Panc1 (cell line): ENCODE data around the gene LRRC39. TPM values are rescaled to one million over a fixed set of nuclear protein-coding genes. Genes with fewer than 3 reads are reported as not detected.

Experiments
- ATAC-seq: fragments of 200-7000 bp; cut with Tn5 transposase; 2 replicates; pipeline ENCODE4 v1.9.1; 2020; ENCODE audit warnings: mild to moderate bottlenecking, moderate library complexity
- BruUV-seq: library from RNA; stranded (reverse); fragments of 400-500 nt; replicated peaks from 2 replicates; lab custom pipeline; 2021; lab: Mats Ljungman, UMichigan
- CTCF ChIA-PET: fragments of 300-600 bp; sonication (Branson Sonifier 250); formaldehyde crosslinking; loops from one replicate; lab custom pipeline; 2022; ENCODE audit warnings: antibody characterized with exemption; lab: Charles Lee
- POLR2A ChIA-PET: fragments of 300-600 bp; sonication (Branson Sonifier 250); formaldehyde crosslinking; loops from one replicate; lab custom pipeline; 2022; ENCODE audit warnings: antibody characterized with exemption; lab: Charles Lee
- DNase-seq: peaks from one replicate; pipeline ENCODE4 v3.0.0-alpha.2; 2010; ENCODE audit warnings: low read depth, low spot score
- H3K27ac ChIP-seq: 2 replicates; pipeline ENCODE4 v1.5.1; 2011; ENCODE audit warnings: mild to moderate bottlenecking, low read length, inconsistent platforms
- H3K27me3 ChIP-seq: fragments of 200-500 bp; sonication (Bioruptor generic); 2 replicates; pipeline ENCODE4 v1.6.0; 2014; ENCODE audit warnings: low read length, inconsistent platforms; ENCODE audit not compliant: control insufficient read depth, insufficient read depth
- H3K36me3 ChIP-seq: fragments of 200-500 bp; sonication (Bioruptor generic); 2 replicates; pipeline ENCODE4 v1.5.1; 2014; ENCODE audit warnings: inconsistent platforms, mild to moderate bottlenecking, low read length, moderate library complexity; ENCODE audit not compliant: control insufficient read depth, insufficient read depth
- H3K4me1 ChIP-seq: 2 replicates; pipeline ENCODE4 v1.5.1; 2011; ENCODE audit warnings: inconsistent platforms, mild to moderate bottlenecking, low read length, moderate library complexity; ENCODE audit not compliant: control insufficient read depth, insufficient read depth
- H3K4me3 ChIP-seq, 2 experiments: 2 replicates each; pipeline ENCODE4 v1.5.1; 2011 to 2012; ENCODE audit warnings: low read depth in 2 of 2, low read length in 2 of 2, mild to moderate bottlenecking in 2 of 2, inconsistent platforms in 1 of 2, moderate library complexity in 1 of 2
- H3K9me3 ChIP-seq: fragments of 200-500 bp; sonication (Bioruptor generic); 2 replicates; pipeline ENCODE4 v1.5.1; 2014; ENCODE audit warnings: low read depth, mild to moderate bottlenecking, inconsistent platforms, low read length, moderate library complexity; ENCODE audit not compliant: control insufficient read depth, insufficient read depth
- CTCF ChIP-seq: fragments of 450-650 bp; IDR thresholded peaks from 2 replicates; pipeline ENCODE4 v1.5.1; 2017; ENCODE audit warnings: mild to moderate bottlenecking
- POLR2AphosphoS5 ChIP-seq: IDR thresholded peaks from 2 replicates; pipeline ENCODE4 v1.6.1; 2012; ENCODE audit warnings: mild to moderate bottlenecking, low read depth, low read length, moderate library complexity
- REST ChIP-seq, 2 experiments: IDR thresholded peaks; 2 replicates each; pipeline ENCODE4 v1.6.1; 2011 to 2012; ENCODE audit warnings: low read depth in 2 of 2, control low read depth in 1 of 2, low read length in 1 of 2, mild to moderate bottlenecking in 1 of 2, moderate library complexity in 1 of 2; ENCODE audit not compliant: insufficient read depth in 1 of 2
- SIN3A ChIP-seq: IDR thresholded peaks from 2 replicates; pipeline ENCODE4 v1.6.1; 2012; ENCODE audit warnings: low read depth, mild to moderate bottlenecking, low read length, moderate library complexity, borderline replicate concordance; ENCODE audit not compliant: insufficient read depth
- TCF7L2 ChIP-seq: IDR thresholded peaks from 2 replicates; pipeline ENCODE4 v1.6.1; 2011; ENCODE audit warnings: mild to moderate bottlenecking, low read depth, low read length, inconsistent platforms
- in situ Hi-C: cut with HindIII; loops from 2 replicates; pipeline ENCODE4 v1.10.0; 2016; ENCODE audit warnings: low sequenced_read_pairs, low pct_unique_long_range_greater_than_20kb
- intact Hi-C: fragments of 100-400 bp; cut with micrococcal nuclease; formaldehyde crosslinking; loops from one replicate; pipeline ENCODE4 v1.10.0; 2022; ENCODE audit not compliant: unreplicated experiment
- total RNA-seq: library from RNA; stranded (reverse); gene quantifications from one replicate; pipeline ENCODE4 v1.2.1, GENCODE V29; 2021; ENCODE audit not compliant: unreplicated experiment

The LRRC39 gene
- total RNA-seq, 1 experiment from 2014 or later = 0.26 TPM

- POLR2A ChIA-PET = no interaction called here
These were observed 40.5 kb downstream of the LRRC39 start for GRCh38 chr1:100137602-100138001.

GRCh38 chr1:100134872-100135271 lies 43.2 kb downstream of the LRRC39 start:
- in situ Hi-C loops = no loop called here
- no TSS peak for BruUV-seq
- DNase-seq (no peak), ATAC-seq (no peak)
- TF ChIP-seq SIN3A (no peak), REST (IDR thresholded peaks at IDR 0.05; ENCODE audit: insufficient read depth in 1 of 2, low read depth in 2 of 2, low read length in 1 of 2) (no peak), POLR2AphosphoS5 (no peak), CTCF (no peak), TCF7L2 (no peak)
- H3K4me1 ChIP-seq = peaks cover 20% of the 10 kb centered on the region
- H3K9me3 ChIP-seq = no peaks in the 10 kb centered on the region
- ChIA-PET POLR2A (no interaction called here), CTCF (no interaction called here)
- H3K27me3 ChIP-seq = no peaks in the 10 kb centered on the region
- no peak overlapping the region for H3K27ac ChIP-seq
- no peak overlapping the region for H3K4me3 ChIP-seq
- H3K36me3 ChIP-seq = peaks cover 6% of the 10 kb centered on the region
- intact Hi-C loops = no loop called here

More at GRCh38 chr1:100137602-100138001, 40.5 kb downstream of the LRRC39 start:
- no peak overlapping the region for H3K27ac ChIP-seq
- in situ Hi-C loops (no loop called here), intact Hi-C loops (no loop called here)
- no TSS peak for BruUV-seq
- H3K9me3 ChIP-seq = no peaks in the 10 kb centered on the region
- CTCF ChIA-PET = no interaction called here
- peaks cover 13% of the 10 kb centered on the region for H3K36me3 ChIP-seq
- ATAC-seq (no peak), DNase-seq (no peak)
- no peaks in the 10 kb centered on the region for H3K27me3 ChIP-seq
- no peak overlapping the region for H3K4me3 ChIP-seq
- TF ChIP-seq REST (IDR thresholded peaks at IDR 0.05; ENCODE audit: insufficient read depth in 1 of 2, low read depth in 2 of 2, low read length in 1 of 2) (no peak), SIN3A (no peak), POLR2AphosphoS5 (no peak), TCF7L2 (no peak), CTCF (no peak)
- peaks cover 6% of the 10 kb centered on the region; the same call in 1 of the 2 replicates for H3K4me1 ChIP-seq
